ENCODE results near the gene DEPP1. TPM values are rescaled to one million over a fixed set of nuclear protein-coding genes. Genes with fewer than 3 reads are reported as not detected.

DEPP1 gene
- total RNA-seq, 1 experiment from 2014 or later = 3.8 TPM

DNA sequence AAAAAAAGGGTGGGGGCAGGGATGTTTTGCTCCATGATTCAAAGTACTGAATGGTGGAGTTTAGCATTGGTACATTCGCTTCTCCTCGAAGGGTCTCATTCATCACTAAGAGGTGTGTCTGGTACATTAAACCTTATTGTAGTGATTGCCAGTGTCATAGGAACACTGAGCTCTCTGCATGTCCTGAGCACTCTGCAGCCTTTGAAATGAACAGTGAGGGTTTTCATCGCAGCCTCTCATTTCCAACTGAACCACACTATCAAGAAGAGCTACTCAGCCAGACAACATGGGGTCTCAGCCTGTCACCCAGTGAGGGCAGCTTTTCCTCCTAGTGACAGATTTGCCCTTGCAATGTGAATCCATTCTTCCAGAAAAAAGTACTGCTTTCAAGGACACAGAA lies 7.6 kb upstream of the DEPP1 start:
- intact Hi-C loops (cut with micrococcal nuclease) = no loop called here
- ChIA-PET CTCF (no interaction called here), RAD21 (ENCODE audit: low non-redundant PET in 1 of 2, low total read pairs in 2 of 2, uncharacterized antibody in 2 of 2, unreplicated experiment in 2 of 2) (no interaction called here), POLR2A (no interaction called here)
- ATAC-seq = no peak
- no peaks in the 10 kb centered on the region for H3K9me2 ChIP-seq (ENCODE audit: insufficient read depth)
- peaks cover 9 to 16% of the 10 kb centered on the region in 2 experiments for H3K4me1 ChIP-seq (ENCODE audit: control insufficient read depth in 1 of 2, insufficient read depth in 2 of 2, low read length in 2 of 2)
- H3K9me3 ChIP-seq (ENCODE audit: control insufficient read depth in 1 of 2, insufficient read depth in 1 of 2, low read depth in 1 of 2, low read length in 2 of 2) = no peaks in the 10 kb centered on the region
- no peak overlapping the region for H3K4me3 ChIP-seq (replicated peaks in 1 of 2; ENCODE audit: low read depth in 1 of 2, low read length in 2 of 2)
- no peak for TF ChIP-seq RAD21 (IDR thresholded peaks at IDR 0.05; ENCODE audit: low read depth)
- TF ChIP-seq, protein P1, sequence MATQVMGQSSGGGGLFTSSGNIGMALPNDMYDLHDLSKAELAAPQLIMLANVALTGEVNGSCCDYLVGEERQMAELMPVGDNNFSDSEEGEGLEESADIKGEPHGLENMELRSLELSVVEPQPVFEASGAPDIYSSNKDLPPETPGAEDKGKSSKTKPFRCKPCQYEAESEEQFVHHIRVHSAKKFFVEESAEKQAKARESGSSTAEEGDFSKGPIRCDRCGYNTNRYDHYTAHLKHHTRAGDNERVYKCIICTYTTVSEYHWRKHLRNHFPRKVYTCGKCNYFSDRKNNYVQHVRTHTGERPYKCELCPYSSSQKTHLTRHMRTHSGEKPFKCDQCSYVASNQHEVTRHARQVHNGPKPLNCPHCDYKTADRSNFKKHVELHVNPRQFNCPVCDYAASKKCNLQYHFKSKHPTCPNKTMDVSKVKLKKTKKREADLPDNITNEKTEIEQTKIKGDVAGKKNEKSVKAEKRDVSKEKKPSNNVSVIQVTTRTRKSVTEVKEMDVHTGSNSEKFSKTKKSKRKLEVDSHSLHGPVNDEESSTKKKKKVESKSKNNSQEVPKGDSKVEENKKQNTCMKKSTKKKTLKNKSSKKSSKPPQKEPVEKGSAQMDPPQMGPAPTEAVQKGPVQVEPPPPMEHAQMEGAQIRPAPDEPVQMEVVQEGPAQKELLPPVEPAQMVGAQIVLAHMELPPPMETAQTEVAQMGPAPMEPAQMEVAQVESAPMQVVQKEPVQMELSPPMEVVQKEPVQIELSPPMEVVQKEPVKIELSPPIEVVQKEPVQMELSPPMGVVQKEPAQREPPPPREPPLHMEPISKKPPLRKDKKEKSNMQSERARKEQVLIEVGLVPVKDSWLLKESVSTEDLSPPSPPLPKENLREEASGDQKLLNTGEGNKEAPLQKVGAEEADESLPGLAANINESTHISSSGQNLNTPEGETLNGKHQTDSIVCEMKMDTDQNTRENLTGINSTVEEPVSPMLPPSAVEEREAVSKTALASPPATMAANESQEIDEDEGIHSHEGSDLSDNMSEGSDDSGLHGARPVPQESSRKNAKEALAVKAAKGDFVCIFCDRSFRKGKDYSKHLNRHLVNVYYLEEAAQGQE (IDR thresholded peaks at IDR 0.05; ENCODE audit: low read depth) = no peak
- TF ChIP-seq EGR1 (IDR thresholded peaks at IDR 0.05; ENCODE audit: low read depth) = no peak
- TF ChIP-seq SIN3A (IDR thresholded peaks at IDR 0.05; ENCODE audit: low read depth) = no peak
- TF ChIP-seq ZFX (IDR thresholded peaks at IDR 0.05) = no peak
- no peak for TF ChIP-seq CBX3 (IDR thresholded peaks at IDR 0.05; ENCODE audit: low read depth)
- TF ChIP-seq SRF (IDR thresholded peaks at IDR 0.05; ENCODE audit: low read depth) = no peak
- TF ChIP-seq POLR2AphosphoS5 (IDR thresholded peaks at IDR 0.05; ENCODE audit: low read depth, low read length) = no peak
- no peak for TF ChIP-seq ZNF274 (IDR thresholded peaks at IDR 0.05; ENCODE audit: low read depth, low read length)
- no peak for TF ChIP-seq SP1 (IDR thresholded peaks at IDR 0.05; ENCODE audit: low read depth)
- TF ChIP-seq TCF7L2 (IDR thresholded peaks at IDR 0.05; ENCODE audit: borderline replicate concordance, extremely low read depth, insufficient read depth, insufficient read length) = no peak
- TF ChIP-seq ELF1 (IDR thresholded peaks at IDR 0.05; ENCODE audit: borderline replicate concordance, low read depth) = no peak
- TF ChIP-seq, protein P2, sequence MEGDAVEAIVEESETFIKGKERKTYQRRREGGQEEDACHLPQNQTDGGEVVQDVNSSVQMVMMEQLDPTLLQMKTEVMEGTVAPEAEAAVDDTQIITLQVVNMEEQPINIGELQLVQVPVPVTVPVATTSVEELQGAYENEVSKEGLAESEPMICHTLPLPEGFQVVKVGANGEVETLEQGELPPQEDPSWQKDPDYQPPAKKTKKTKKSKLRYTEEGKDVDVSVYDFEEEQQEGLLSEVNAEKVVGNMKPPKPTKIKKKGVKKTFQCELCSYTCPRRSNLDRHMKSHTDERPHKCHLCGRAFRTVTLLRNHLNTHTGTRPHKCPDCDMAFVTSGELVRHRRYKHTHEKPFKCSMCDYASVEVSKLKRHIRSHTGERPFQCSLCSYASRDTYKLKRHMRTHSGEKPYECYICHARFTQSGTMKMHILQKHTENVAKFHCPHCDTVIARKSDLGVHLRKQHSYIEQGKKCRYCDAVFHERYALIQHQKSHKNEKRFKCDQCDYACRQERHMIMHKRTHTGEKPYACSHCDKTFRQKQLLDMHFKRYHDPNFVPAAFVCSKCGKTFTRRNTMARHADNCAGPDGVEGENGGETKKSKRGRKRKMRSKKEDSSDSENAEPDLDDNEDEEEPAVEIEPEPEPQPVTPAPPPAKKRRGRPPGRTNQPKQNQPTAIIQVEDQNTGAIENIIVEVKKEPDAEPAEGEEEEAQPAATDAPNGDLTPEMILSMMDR (IDR thresholded peaks at IDR 0.05 in 2 of 3, conservative IDR thresholded peaks at IDR 0.05 in 1 of 3; ENCODE audit: borderline replicate concordance in 1 of 3, insufficient read depth in 1 of 3, low read depth in 2 of 3, low read length in 2 of 3) = no peak
- no peak for TF ChIP-seq EZH2phosphoT487 (IDR thresholded peaks at IDR 0.05; ENCODE audit: borderline replicate concordance)
- H4K20me1 ChIP-seq (ENCODE audit: insufficient read depth) = no peaks in the 10 kb centered on the region
- no peak overlapping the region for H3K9ac ChIP-seq (ENCODE audit: low read length)
- no peaks in the 10 kb centered on the region for H3K79me2 ChIP-seq (ENCODE audit: insufficient read depth, low read length)
- H3K27me3 ChIP-seq (ENCODE audit: insufficient read depth, low read length) = no peaks in the 10 kb centered on the region
- H2AFZ ChIP-seq (ENCODE audit: low read depth, low read length, poor library complexity, severe bottlenecking) = no peak overlapping the region
- no peaks in the 10 kb centered on the region for H3K36me3 ChIP-seq (ENCODE audit: control insufficient read depth in 1 of 2, insufficient read depth in 2 of 2, low read length in 2 of 2)
- DNase-seq (ENCODE audit: low read depth, low spot score) = no peak
- BruUV-seq (replicated peaks) = no TSS peak
- H3K27ac ChIP-seq (ENCODE audit: low read depth, low read length) = no peak overlapping the region
- H3K4me2 ChIP-seq (ENCODE audit: low read length) = no peak overlapping the region
